BJ (cell line): ENCODE results near the gene IGFBP5. TPM values are rescaled to one million over a fixed set of nuclear protein-coding genes. Genes with fewer than 3 reads are reported as not detected.

Experiments
- CTCF ChIA-PET: fragments of 350-600 bp; formaldehyde crosslinking; extraction: SDS; loops from one replicate; lab custom pipeline; 2021; ENCODE audit warnings: antibody characterized with exemption, inconsistent platforms; lab: Yijun Ruan, JAX
- POLR2A ChIA-PET: fragments of 300-600 bp; sonication (Branson Sonifier 250); formaldehyde crosslinking; extraction: SDS; loops from one replicate; lab custom pipeline; 2021; ENCODE audit warnings: antibody characterized with exemption; lab: Charles Lee
- DNase-seq: peaks from one replicate; pipeline ENCODE4 v3.0.0-alpha.2; 2011; ENCODE audit warnings: low read depth
- H3K27me3 ChIP-seq: 2 replicates; pipeline ENCODE4 v1.6.0; 2011; ENCODE audit warnings: low read length; ENCODE audit not compliant: control insufficient read depth, insufficient read depth
- H3K36me3 ChIP-seq: 2 replicates; pipeline ENCODE4 v1.5.1; 2011; ENCODE audit warnings: low read length; ENCODE audit not compliant: control insufficient read depth, insufficient read depth
- H3K4me3 ChIP-seq: 2 replicates; pipeline ENCODE4 v1.5.1; 2011; ENCODE audit warnings: low read depth, mild to moderate bottlenecking, control low read depth, low read length
- polyA plus RNA-seq: library from polyadenylated mRNA; depleted of rRNA; stranded (reverse); fragments of >200 nt; gene quantifications from 2 replicates; pipeline ENCODE4 v1.2.3, GENCODE V29; 2011
- TF ChIP-seq, protein P1 (sequence below): IDR thresholded peaks from 2 replicates; pipeline ENCODE4 v1.5.1; 2011; ENCODE audit warnings: low read depth, mild to moderate bottlenecking, control low read depth, inconsistent platforms, low read length, moderate library complexity; ENCODE audit not compliant: insufficient read depth

IGFBP5 gene
- polyA plus RNA-seq, 1 experiment, result 1,060 TPM

- TF ChIP-seq, protein P1, sequence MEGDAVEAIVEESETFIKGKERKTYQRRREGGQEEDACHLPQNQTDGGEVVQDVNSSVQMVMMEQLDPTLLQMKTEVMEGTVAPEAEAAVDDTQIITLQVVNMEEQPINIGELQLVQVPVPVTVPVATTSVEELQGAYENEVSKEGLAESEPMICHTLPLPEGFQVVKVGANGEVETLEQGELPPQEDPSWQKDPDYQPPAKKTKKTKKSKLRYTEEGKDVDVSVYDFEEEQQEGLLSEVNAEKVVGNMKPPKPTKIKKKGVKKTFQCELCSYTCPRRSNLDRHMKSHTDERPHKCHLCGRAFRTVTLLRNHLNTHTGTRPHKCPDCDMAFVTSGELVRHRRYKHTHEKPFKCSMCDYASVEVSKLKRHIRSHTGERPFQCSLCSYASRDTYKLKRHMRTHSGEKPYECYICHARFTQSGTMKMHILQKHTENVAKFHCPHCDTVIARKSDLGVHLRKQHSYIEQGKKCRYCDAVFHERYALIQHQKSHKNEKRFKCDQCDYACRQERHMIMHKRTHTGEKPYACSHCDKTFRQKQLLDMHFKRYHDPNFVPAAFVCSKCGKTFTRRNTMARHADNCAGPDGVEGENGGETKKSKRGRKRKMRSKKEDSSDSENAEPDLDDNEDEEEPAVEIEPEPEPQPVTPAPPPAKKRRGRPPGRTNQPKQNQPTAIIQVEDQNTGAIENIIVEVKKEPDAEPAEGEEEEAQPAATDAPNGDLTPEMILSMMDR, result no peak
- Histone ChIP-seq H3K36me3 (peaks cover 38% of the 10 kb centered on the region), H3K4me3 (no peak overlapping the region), H3K27me3 (no peaks in the 10 kb centered on the region)
- no peak for DNase-seq
- ChIA-PET CTCF (interaction anchor here (1.5 kb wide), 1 partner anchor 12 kb away, joined by 7 read pairs; no protein-coding TSS in a partner anchor), POLR2A (no interaction called here)
Measured at GRCh38 chr2:216678813-216679657, 16.3 kb downstream of the IGFBP5 start.

- POLR2A ChIA-PET, result no interaction called here
- TF ChIP-seq, protein P1, result no peak
- Histone ChIP-seq H3K4me3 (no peak overlapping the region), H3K36me3 (peaks cover 45% of the 10 kb centered on the region), H3K27me3 (no peaks in the 10 kb centered on the region)
- DNase-seq, result no peak
- CTCF ChIA-PET, result interaction anchor here (0.7 to 1.5 kb wide), 2 partner anchors 11 to 1035 kb away, joined by 3 to 7 read pairs; no protein-coding TSS in a partner anchor
Measured at GRCh38 chr2:216678098-216678465, 17.3 kb downstream of the IGFBP5 start.

DNA sequence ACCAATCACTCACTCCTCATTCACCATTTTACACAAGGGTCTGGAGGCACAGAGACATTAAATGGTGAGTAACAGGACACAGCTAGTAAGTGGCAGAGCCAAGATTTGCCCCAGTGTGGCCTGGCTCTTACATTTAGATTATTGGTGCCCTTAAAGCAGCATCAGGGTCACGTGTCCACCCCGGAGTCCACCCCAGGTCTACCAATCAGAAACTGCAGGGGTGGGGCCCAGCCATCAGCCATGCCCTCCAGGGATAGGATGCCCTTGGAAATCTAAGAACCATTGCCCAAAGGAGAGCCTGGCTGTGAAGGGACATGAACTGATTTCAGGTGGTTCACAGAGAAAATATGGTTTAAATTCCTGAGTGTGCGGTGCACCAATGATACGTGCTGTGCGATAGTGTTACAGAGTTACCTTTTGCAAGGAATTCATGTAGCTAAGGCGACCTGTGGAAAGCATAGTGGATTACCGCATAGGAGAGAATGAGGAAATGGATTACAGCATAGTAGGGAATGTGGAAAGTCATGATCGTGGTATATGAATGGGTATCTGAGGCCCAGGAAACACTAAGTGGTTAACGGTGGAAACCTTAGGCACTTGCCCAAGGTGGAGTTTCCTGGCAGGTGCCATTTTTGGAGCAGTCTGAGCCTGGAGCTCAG is 17.8 kb downstream of the IGFBP5 start:
- no peak overlapping the region for H3K4me3 ChIP-seq
- H3K27me3 ChIP-seq, result no peaks in the 10 kb centered on the region
- peaks cover 45% of the 10 kb centered on the region for H3K36me3 ChIP-seq
- ChIA-PET CTCF (interaction anchor here (0.6 to 1.5 kb wide), 3 partner anchors 11 to 1036 kb away, joined by 3 to 7 read pairs (median 3); no protein-coding TSS in a partner anchor), POLR2A (no interaction called here)
- no peak for DNase-seq
- TF ChIP-seq, protein P1, result no peak

GRCh38 chr2:216676630-216677029 is 18.7 kb downstream of the IGFBP5 start:
- no peak for DNase-seq
- Histone ChIP-seq H3K36me3 (peaks cover 45% of the 10 kb centered on the region), H3K4me3 (no peak overlapping the region), H3K27me3 (no peaks in the 10 kb centered on the region)
- POLR2A ChIA-PET, result no interaction called here
- TF ChIP-seq, protein P1, result no peak
- CTCF ChIA-PET, result interaction anchor here (0.6 kb wide), 1 partner anchor 10 kb away, joined by 3 read pairs; no protein-coding TSS in a partner anchor

GRCh38 chr2:216674376-216674775 is 21.0 kb downstream of the IGFBP5 start:
- ChIA-PET CTCF (interaction anchor here (0.7 to 3.1 kb wide), 5 partner anchors 7 to 158 kb away, joined by 3 to 9 read pairs (median 3); no protein-coding TSS in a partner anchor), POLR2A (no interaction called here)
- TF ChIP-seq, protein P1, result no peak
- Histone ChIP-seq H3K36me3 (peaks cover 37% of the 10 kb centered on the region), H3K27me3 (no peaks in the 10 kb centered on the region; the same call in 1 of the 2 replicates), H3K4me3 (no peak overlapping the region)
- no peak for DNase-seq
